ENCODE results near the gene MRPL53. TPM values are rescaled to one million over a fixed set of nuclear protein-coding genes. Genes with fewer than 3 reads are reported as not detected.
A peak's percentile ranks its signal among the peaks of the same experiment; 100 is the strongest.

MRPL53 gene
- total and polyA plus RNA-seq, 2 of the 8 experiments (the other 6 are each of a cell fraction or from before 2014, with no cell fraction given) = 36.6 to 46.3 TPM

DNA sequence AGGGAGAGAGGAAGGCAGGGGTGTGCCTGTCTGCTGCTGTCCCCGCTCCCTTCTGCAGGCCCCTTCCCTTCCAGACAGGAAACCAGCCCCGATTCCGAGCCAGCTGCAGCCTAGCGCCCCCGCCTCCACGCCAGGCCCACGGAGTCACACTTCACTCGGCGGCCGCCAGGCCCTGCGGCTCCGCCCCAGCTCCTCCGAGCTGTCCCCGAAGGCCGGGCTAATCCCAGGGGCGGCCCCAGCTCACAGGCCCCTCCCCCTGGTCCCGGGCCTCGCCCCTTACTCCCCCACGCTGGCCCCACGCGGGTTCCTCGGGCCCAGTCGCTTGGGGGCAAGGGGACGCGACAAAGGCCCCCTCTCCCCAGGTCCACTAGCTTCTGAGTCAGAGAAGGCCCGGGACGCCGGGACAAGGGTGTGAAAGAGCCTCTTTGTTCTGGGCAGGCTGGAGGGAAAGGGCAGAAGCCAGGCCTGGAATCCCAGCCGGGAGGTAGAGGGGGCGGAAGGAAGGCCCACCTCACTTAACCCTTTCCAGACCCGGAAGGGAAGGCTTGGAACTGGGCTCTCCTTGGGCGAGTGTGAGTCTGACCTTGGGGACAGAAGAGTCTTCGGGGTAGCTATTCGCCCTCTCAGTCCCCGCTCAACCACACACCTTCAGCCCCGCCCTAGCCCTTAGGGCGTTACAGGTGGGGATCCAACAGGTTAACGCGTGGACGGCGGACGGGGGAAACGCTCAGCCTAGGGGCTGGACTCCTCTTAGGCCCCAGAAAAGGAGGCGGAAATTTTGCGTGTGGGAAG, 31.9 kb downstream of the MRPL53 start (continued):
- TF ChIP-seq KDM4A (IDR thresholded peaks at IDR 0.05; ENCODE audit: low read depth, low read length, severe bottlenecking) (no peak), ASH2L (IDR thresholded peaks at IDR 0.05; ENCODE audit: low read length) (peak; percentile 76), KDM5A (IDR thresholded peaks at IDR 0.05; ENCODE audit: low read length) (no peak), CBX8 (IDR thresholded peaks at IDR 0.05; ENCODE audit: borderline replicate concordance, low read depth, low read length) (no peak), POU5F1 (IDR thresholded peaks at IDR 0.05; ENCODE audit: low read depth, low read length) (no peak), CBX5 (IDR thresholded peaks at IDR 0.05; ENCODE audit: low read depth, low read length) (no peak), FOSL1 (IDR thresholded peaks at IDR 0.05; ENCODE audit: insufficient read depth, low read depth, low read length) (no peak), NRF1 (IDR thresholded peaks at IDR 0.05; ENCODE audit: low read depth, low read length) (no peak), BACH1 (IDR thresholded peaks at IDR 0.05; ENCODE audit: low read length) (peak; percentile 61), NANOG (IDR thresholded peaks at IDR 0.05; ENCODE audit: insufficient read depth, low read depth, low read length, poor library complexity, severe bottlenecking) (no peak), SUZ12 (IDR thresholded peaks at IDR 0.05; ENCODE audit: low read length) (no peak), RFX5 (IDR thresholded peaks at IDR 0.05; ENCODE audit: borderline replicate concordance, low read depth, low read length) (no peak), JUND (IDR thresholded peaks at IDR 0.05; ENCODE audit: low read length) (no peak), HDAC2 (IDR thresholded peaks at IDR 0.05; ENCODE audit: borderline replicate concordance in 1 of 2, low read depth in 2 of 2, low read length in 2 of 2) (no peak; a peak in 1 of 4 replicates), SIN3A (conservative IDR thresholded peaks at IDR 0.05 in 1 of 2, IDR thresholded peaks at IDR 0.05 in 1 of 2; ENCODE audit: low read depth in 1 of 2, low read length in 2 of 2) (peak; percentile 77 to 81; a peak in 2 of 4 replicates), SP1 (IDR thresholded peaks at IDR 0.05; ENCODE audit: low read depth, low read length) (peak; percentile 81; the same call in 1 of the 2 replicates), SP2 (IDR thresholded peaks at IDR 0.05; ENCODE audit: low read length) (no peak), BCL11A (IDR thresholded peaks at IDR 0.05; ENCODE audit: low read depth in 2 of 2, low read length in 2 of 2) (no peak), RBBP5 (IDR thresholded peaks at IDR 0.05; ENCODE audit: borderline replicate concordance, low read depth, low read length) (no peak; the same call in 1 of the 2 replicates), CHD2 (IDR thresholded peaks at IDR 0.05; ENCODE audit: low read length) (no peak)
- TF ChIP-seq, protein P1, sequence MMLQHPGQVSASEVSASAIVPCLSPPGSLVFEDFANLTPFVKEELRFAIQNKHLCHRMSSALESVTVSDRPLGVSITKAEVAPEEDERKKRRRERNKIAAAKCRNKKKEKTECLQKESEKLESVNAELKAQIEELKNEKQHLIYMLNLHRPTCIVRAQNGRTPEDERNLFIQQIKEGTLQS (IDR thresholded peaks at IDR 0.05; ENCODE audit: insufficient read depth, low read depth, low read length) = no peak
- TF ChIP-seq, protein P2, sequence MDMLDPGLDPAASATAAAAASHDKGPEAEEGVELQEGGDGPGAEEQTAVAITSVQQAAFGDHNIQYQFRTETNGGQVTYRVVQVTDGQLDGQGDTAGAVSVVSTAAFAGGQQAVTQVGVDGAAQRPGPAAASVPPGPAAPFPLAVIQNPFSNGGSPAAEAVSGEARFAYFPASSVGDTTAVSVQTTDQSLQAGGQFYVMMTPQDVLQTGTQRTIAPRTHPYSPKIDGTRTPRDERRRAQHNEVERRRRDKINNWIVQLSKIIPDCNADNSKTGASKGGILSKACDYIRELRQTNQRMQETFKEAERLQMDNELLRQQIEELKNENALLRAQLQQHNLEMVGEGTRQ (IDR thresholded peaks at IDR 0.05; ENCODE audit: low read length) = no peak
